ENCODE data around the gene PTPDC1.
"Not testable (repeated sequence)": the region's sequence is repeated elsewhere in the genome, so short reads cannot be mapped to it uniquely, and the experiment has no call there.

PTPDC1 gene

GRCh38 chr9:94085062-94085639 lies 887 bp downstream of the PTPDC1 start:
- peaks cover 0 to 5% of the 10 kb centered on the region in 2 donors for H3K36me3 ChIP-seq (ENCODE audit: control insufficient read depth in 1 of 2, insufficient read depth in 2 of 2, low read length in 2 of 2)
- H3K9me3 ChIP-seq (ENCODE audit: control insufficient read depth in 1 of 2, low read length in 2 of 2): no peaks in the 10 kb centered on the region
- H3K27me3 ChIP-seq (ENCODE audit: control insufficient read depth in 1 of 2, insufficient read depth in 2 of 2, low read length in 2 of 2): no peaks in the 10 kb centered on the region
- no peak overlapping the region for H3K27ac ChIP-seq (ENCODE audit: low read depth, low read length)
- H3K4me3 ChIP-seq (ENCODE audit: low read depth in 1 of 2, low read length in 2 of 2): no peak overlapping the region
- H3K9ac ChIP-seq (ENCODE audit: low read depth in 1 of 2, low read length in 2 of 2): no peak overlapping the region
- no peaks in the 10 kb centered on the region for H3K4me1 ChIP-seq (ENCODE audit: control insufficient read depth in 1 of 2, insufficient read depth in 2 of 2, low read length in 2 of 2)

GRCh38 chr9:94086486-94087345 lies 2.5 kb downstream of the PTPDC1 start:
- H3K9ac ChIP-seq (ENCODE audit: low read depth in 1 of 2, low read length in 2 of 2): no peak overlapping the region
- no peak overlapping the region for H3K4me3 ChIP-seq (ENCODE audit: low read depth in 1 of 2, low read length in 2 of 2)
- H3K27ac ChIP-seq (ENCODE audit: low read depth, low read length): no peak overlapping the region
- H3K27me3 ChIP-seq (ENCODE audit: control insufficient read depth in 1 of 2, insufficient read depth in 2 of 2, low read length in 2 of 2): no peaks in the 10 kb centered on the region
- no peaks in the 10 kb centered on the region for H3K9me3 ChIP-seq (ENCODE audit: control insufficient read depth in 1 of 2, low read length in 2 of 2)
- no peaks in the 10 kb centered on the region for H3K4me1 ChIP-seq (ENCODE audit: control insufficient read depth in 1 of 2, insufficient read depth in 2 of 2, low read length in 2 of 2)
- peaks cover 0 to 5% of the 10 kb centered on the region in 2 donors for H3K36me3 ChIP-seq (ENCODE audit: control insufficient read depth in 1 of 2, insufficient read depth in 2 of 2, low read length in 2 of 2)

- H3K36me3 ChIP-seq (ENCODE audit: control insufficient read depth in 1 of 2, insufficient read depth in 2 of 2, low read length in 2 of 2); H3K27ac ChIP-seq (ENCODE audit: low read depth, low read length); H3K9ac ChIP-seq (ENCODE audit: low read depth in 1 of 2, low read length in 2 of 2); H3K27me3 ChIP-seq (ENCODE audit: control insufficient read depth in 1 of 2, insufficient read depth in 2 of 2, low read length in 2 of 2); H3K4me3 ChIP-seq (ENCODE audit: low read depth in 1 of 2, low read length in 2 of 2); H3K4me1 ChIP-seq (ENCODE audit: control insufficient read depth in 1 of 2, insufficient read depth in 2 of 2, low read length in 2 of 2); H3K9me3 ChIP-seq (ENCODE audit: control insufficient read depth in 1 of 2, low read length in 2 of 2): not testable (repeated sequence)
Observed at GRCh38 chr9:94094219-94095145, 10.2 kb downstream of the PTPDC1 start.

GRCh38 chr9:94096819-94097577 lies 12.7 kb downstream of the PTPDC1 start:
- H3K9ac ChIP-seq (ENCODE audit: low read depth in 1 of 2, low read length in 2 of 2): no peak overlapping the region
- no peaks in the 10 kb centered on the region for H3K27me3 ChIP-seq (ENCODE audit: control insufficient read depth in 1 of 2, insufficient read depth in 2 of 2, low read length in 2 of 2)
- H3K27ac ChIP-seq (ENCODE audit: low read depth, low read length): no peak overlapping the region
- H3K36me3 ChIP-seq (ENCODE audit: control insufficient read depth in 1 of 2, insufficient read depth in 2 of 2, low read length in 2 of 2): no peaks in the 10 kb centered on the region
- H3K4me3 ChIP-seq (ENCODE audit: low read depth in 1 of 2, low read length in 2 of 2): no peak overlapping the region
- H3K9me3 ChIP-seq (ENCODE audit: control insufficient read depth in 1 of 2, low read length in 2 of 2): no peaks in the 10 kb centered on the region
- no peaks in the 10 kb centered on the region for H3K4me1 ChIP-seq (ENCODE audit: control insufficient read depth in 1 of 2, insufficient read depth in 2 of 2, low read length in 2 of 2)

- Histone ChIP-seq H3K4me1 (ENCODE audit: control insufficient read depth in 1 of 2, insufficient read depth in 2 of 2, low read length in 2 of 2) (no peaks in the 10 kb centered on the region), H3K9me3 (ENCODE audit: control insufficient read depth in 1 of 2, low read length in 2 of 2) (no peaks in the 10 kb centered on the region), H3K4me3 (ENCODE audit: low read depth in 1 of 2, low read length in 2 of 2) (no peak overlapping the region), H3K27me3 (ENCODE audit: control insufficient read depth in 1 of 2, insufficient read depth in 2 of 2, low read length in 2 of 2) (no peaks in the 10 kb centered on the region), H3K9ac (ENCODE audit: low read depth in 1 of 2, low read length in 2 of 2) (no peak overlapping the region), H3K27ac (ENCODE audit: low read depth, low read length) (no peak overlapping the region), H3K36me3 (ENCODE audit: control insufficient read depth in 1 of 2, insufficient read depth in 2 of 2, low read length in 2 of 2) (no peaks in the 10 kb centered on the region)
Observed at GRCh38 chr9:94097788-94098414, 13.6 kb downstream of the PTPDC1 start.

- Histone ChIP-seq H3K9me3 (ENCODE audit: control insufficient read depth in 1 of 2, low read length in 2 of 2) (no peaks in the 10 kb centered on the region), H3K36me3 (ENCODE audit: control insufficient read depth in 1 of 2, insufficient read depth in 2 of 2, low read length in 2 of 2) (no peaks in the 10 kb centered on the region), H3K9ac (ENCODE audit: low read depth in 1 of 2, low read length in 2 of 2) (no peak overlapping the region), H3K27me3 (ENCODE audit: control insufficient read depth in 1 of 2, insufficient read depth in 2 of 2, low read length in 2 of 2) (no peaks in the 10 kb centered on the region), H3K27ac (ENCODE audit: low read depth, low read length) (no peak overlapping the region), H3K4me3 (ENCODE audit: low read depth in 1 of 2, low read length in 2 of 2) (no peak overlapping the region), H3K4me1 (ENCODE audit: control insufficient read depth in 1 of 2, insufficient read depth in 2 of 2, low read length in 2 of 2) (no peaks in the 10 kb centered on the region)
Observed at GRCh38 chr9:94100152-94100879, 16.1 kb downstream of the PTPDC1 start.

- Histone ChIP-seq H3K36me3 (ENCODE audit: control insufficient read depth in 1 of 2, insufficient read depth in 2 of 2, low read length in 2 of 2) (no peaks in the 10 kb centered on the region), H3K9me3 (ENCODE audit: control insufficient read depth in 1 of 2, low read length in 2 of 2) (no peaks in the 10 kb centered on the region)
Observed at GRCh38 chr9:94101162-94101853, 17.0 kb downstream of the PTPDC1 start.

GRCh38 chr9:94108584-94108983 lies 24.3 kb downstream of the PTPDC1 start:
- Histone ChIP-seq H3K4me3 (ENCODE audit: low read depth in 1 of 2, low read length in 2 of 2) (no peak overlapping the region), H3K36me3 (ENCODE audit: control insufficient read depth in 1 of 2, insufficient read depth in 2 of 2, low read length in 2 of 2) (no peaks in the 10 kb centered on the region), H3K4me1 (ENCODE audit: control insufficient read depth in 1 of 2, insufficient read depth in 2 of 2, low read length in 2 of 2) (no peaks in the 10 kb centered on the region), H3K27me3 (ENCODE audit: control insufficient read depth in 1 of 2, insufficient read depth in 2 of 2, low read length in 2 of 2) (no peaks in the 10 kb centered on the region), H3K9me3 (ENCODE audit: control insufficient read depth in 1 of 2, low read length in 2 of 2) (no peaks in the 10 kb centered on the region), H3K27ac (ENCODE audit: low read depth, low read length) (no peak overlapping the region), H3K9ac (ENCODE audit: low read depth in 1 of 2, low read length in 2 of 2) (no peak overlapping the region)

More at GRCh38 chr9:94101162-94101853, 17.0 kb downstream of the PTPDC1 start:
- no peak overlapping the region for H3K9ac ChIP-seq (ENCODE audit: low read depth in 1 of 2, low read length in 2 of 2)
- H3K4me3 ChIP-seq (ENCODE audit: low read depth in 1 of 2, low read length in 2 of 2): no peak overlapping the region
- no peaks in the 10 kb centered on the region for H3K27me3 ChIP-seq (ENCODE audit: control insufficient read depth in 1 of 2, insufficient read depth in 2 of 2, low read length in 2 of 2)
- no peaks in the 10 kb centered on the region for H3K4me1 ChIP-seq (ENCODE audit: control insufficient read depth in 1 of 2, insufficient read depth in 2 of 2, low read length in 2 of 2)
- no peak overlapping the region for H3K27ac ChIP-seq (ENCODE audit: low read depth, low read length)

Measured in duodenal mucosa (tissue), 2 donors.